HG02798 (cell line): Measurements from ENCODE around the gene ARF3.
A peak's percentile ranks its signal among the peaks of the same experiment; 100 is the strongest.

Experiments
- ATAC-seq: cut with Tn5 transposase; IDR thresholded peaks from one replicate; pipeline ENCODE4 v1.9.1; 2021; ENCODE audit warnings: mild to moderate bottlenecking; ENCODE audit not compliant: unreplicated experiment, poor library complexity

Gene ARF3

GRCh38 chr12:48968467-48968866, 11.2 kb upstream of the ARF3 start:
- ATAC-seq: no peak

GRCh38 chr12:48967991-48968390, 10.7 kb upstream of the ARF3 start:
- no peak for ATAC-seq

- no peak for ATAC-seq
Measured at GRCh38 chr12:48966177-48966895, 9.0 kb upstream of the ARF3 start.

- ATAC-seq: no peak
Measured at GRCh38 chr12:48965298-48965838, 8.1 kb upstream of the ARF3 start.

GRCh38 chr12:48961801-48962200, 4.5 kb upstream of the ARF3 start:
- ATAC-seq: no peak

GRCh38 chr12:48961331-48961730, 4.0 kb upstream of the ARF3 start:
- ATAC-seq: no peak

GRCh38 chr12:48960834-48961233, 3.5 kb upstream of the ARF3 start:
- no peak for ATAC-seq

GRCh38 chr12:48958049-48958388, 732 bp upstream of the ARF3 start:
- ATAC-seq: no peak

GRCh38 chr12:48956279-48957140, 777 bp downstream of the ARF3 start:
- ATAC-seq: no peak

GRCh38 chr12:48954841-48955501, 2.3 kb downstream of the ARF3 start:
- no peak for ATAC-seq

GRCh38 chr12:48954061-48954460, 3.2 kb downstream of the ARF3 start:
- no peak for ATAC-seq

- no peak for ATAC-seq
Measured at GRCh38 chr12:48952691-48953090, 4.6 kb downstream of the ARF3 start.

GRCh38 chr12:48947727-48948126, 9.6 kb downstream of the ARF3 start:
- ATAC-seq: no peak

- no peak for ATAC-seq
Measured at GRCh38 chr12:48946943-48947342, 10.3 kb downstream of the ARF3 start.

GRCh38 chr12:48946205-48946604, 11.1 kb downstream of the ARF3 start:
- no peak for ATAC-seq

GRCh38 chr12:48943221-48943620, 14.1 kb downstream of the ARF3 start:
- no peak for ATAC-seq

GRCh38 chr12:48940181-48940580, 17.1 kb downstream of the ARF3 start:
- no peak for ATAC-seq

- ATAC-seq: no peak
Measured at GRCh38 chr12:48938805-48939204, 18.5 kb downstream of the ARF3 start.

GRCh38 chr12:48937170-48937569, 20.1 kb downstream of the ARF3 start:
- ATAC-seq: no peak

GRCh38 chr12:48936379-48936979, 20.8 kb downstream of the ARF3 start:
- peak; percentile 60 for ATAC-seq

GRCh38 chr12:48934312-48934706, 23.0 kb downstream of the ARF3 start:
- ATAC-seq: no peak
